Testis (tissue), 2 donors: Measurements from ENCODE around the gene PLEKHG5.

ENCODE experiments used
- POLR2A ChIP-seq: fragments of 450-650 bp; IDR thresholded peaks from one replicate; pipeline ENCODE4 v1.6.1; 2017; ENCODE audit warnings: antibody characterized with exemption, mild to moderate bottlenecking, moderate library complexity
- TF ChIP-seq, protein P1 (sequence below), 3 experiments: fragments of 450-650 bp in 2 of 3; fragments of 200-600 bp in 1 of 3; sonication (generic) in 1 of 3; IDR thresholded peaks; one replicate each; pipeline ENCODE4 v1.5.1; 2016 to 2019; ENCODE audit warnings: antibody characterized with exemption in 3 of 3, mild to moderate bottlenecking in 2 of 3, moderate library complexity in 1 of 3

DNA sequence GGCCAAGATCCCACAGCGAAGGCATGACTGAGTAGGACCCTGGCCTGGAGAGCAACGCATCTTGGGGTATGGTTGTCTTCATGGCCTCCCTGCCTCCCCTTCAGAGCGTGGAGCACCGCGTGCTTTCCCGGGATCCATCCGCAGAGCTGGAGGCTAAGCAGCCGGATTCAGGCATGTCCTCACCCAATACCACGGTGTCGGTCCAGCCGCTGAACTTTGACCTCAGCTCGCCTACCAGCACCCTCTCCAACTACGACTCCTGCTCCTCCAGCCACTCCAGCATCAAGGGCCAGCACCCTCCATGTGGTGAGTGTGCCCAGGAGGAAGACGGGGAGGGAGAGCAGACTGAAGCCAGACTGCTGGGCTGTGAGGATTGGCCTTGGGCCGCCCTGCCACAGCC is 47.1 kb downstream of the PLEKHG5 start:
- TF ChIP-seq POLR2A = no peak
- TF ChIP-seq, protein P1, sequence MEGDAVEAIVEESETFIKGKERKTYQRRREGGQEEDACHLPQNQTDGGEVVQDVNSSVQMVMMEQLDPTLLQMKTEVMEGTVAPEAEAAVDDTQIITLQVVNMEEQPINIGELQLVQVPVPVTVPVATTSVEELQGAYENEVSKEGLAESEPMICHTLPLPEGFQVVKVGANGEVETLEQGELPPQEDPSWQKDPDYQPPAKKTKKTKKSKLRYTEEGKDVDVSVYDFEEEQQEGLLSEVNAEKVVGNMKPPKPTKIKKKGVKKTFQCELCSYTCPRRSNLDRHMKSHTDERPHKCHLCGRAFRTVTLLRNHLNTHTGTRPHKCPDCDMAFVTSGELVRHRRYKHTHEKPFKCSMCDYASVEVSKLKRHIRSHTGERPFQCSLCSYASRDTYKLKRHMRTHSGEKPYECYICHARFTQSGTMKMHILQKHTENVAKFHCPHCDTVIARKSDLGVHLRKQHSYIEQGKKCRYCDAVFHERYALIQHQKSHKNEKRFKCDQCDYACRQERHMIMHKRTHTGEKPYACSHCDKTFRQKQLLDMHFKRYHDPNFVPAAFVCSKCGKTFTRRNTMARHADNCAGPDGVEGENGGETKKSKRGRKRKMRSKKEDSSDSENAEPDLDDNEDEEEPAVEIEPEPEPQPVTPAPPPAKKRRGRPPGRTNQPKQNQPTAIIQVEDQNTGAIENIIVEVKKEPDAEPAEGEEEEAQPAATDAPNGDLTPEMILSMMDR (IDR thresholded peaks at IDR 0.05) = no peak
